HepG2 (cell line): Measurements from ENCODE around the gene SIK3. TPM values are rescaled to one million over a fixed set of nuclear protein-coding genes. Genes with fewer than 3 reads are reported as not detected.
A peak's percentile ranks its signal among the peaks of the same experiment; 100 is the strongest.

Source experiments
- CHD4 ChIP-seq: fragments of 200-600 bp; sonication (generic); IDR thresholded peaks from 2 replicates; pipeline ENCODE4 v1.7.0; 2017; ENCODE audit warnings: mild to moderate bottlenecking, low read length, borderline replicate concordance
- DNMT1 ChIP-seq: sonication (generic); formaldehyde crosslinking; IDR thresholded peaks from 2 replicates; pipeline ENCODE4 v1.5.1; 2020; ENCODE audit warnings: mild to moderate bottlenecking, missing genetic modification reagents
- FOXC1 ChIP-seq: sonication (generic); formaldehyde crosslinking; IDR thresholded peaks from 2 replicates; pipeline ENCODE4 v1.8.0; 2022; ENCODE audit warnings: mild to moderate bottlenecking, missing genetic modification reagents, borderline replicate concordance
- GTF3A ChIP-seq: sonication (generic); formaldehyde crosslinking; conservative IDR thresholded peaks from 2 replicates; pipeline ENCODE4 v1.4.0; 2020; ENCODE audit warnings: mild to moderate bottlenecking, missing genetic modification reagents
- HMG20A ChIP-seq: IDR thresholded peaks from 2 replicates; pipeline ENCODE4 v1.6.1; 2016; ENCODE audit warnings: borderline replicate concordance
- HNRNPLL ChIP-seq: fragments of 200-400 bp; formaldehyde crosslinking; IDR thresholded peaks from 2 replicates; pipeline ENCODE4 v1.6.1; 2017; ENCODE audit warnings: mild to moderate bottlenecking, low read depth, low read length; ENCODE audit not compliant: poor library complexity, severe bottlenecking
- HOXA3 ChIP-seq: sonication (generic); formaldehyde crosslinking; IDR thresholded peaks from 2 replicates; pipeline ENCODE4 v1.5.0; 2020; ENCODE audit warnings: missing genetic modification reagents
- IKZF5 ChIP-seq: IDR thresholded peaks from 2 replicates; pipeline ENCODE4 v1.6.1; 2018; ENCODE audit warnings: missing genetic modification reagents, mild to moderate bottlenecking, missing compliant biosample characterization
- KDM4B ChIP-seq: sonication (generic); formaldehyde crosslinking; IDR thresholded peaks from 2 replicates; pipeline ENCODE4 v1.4.0; 2020; ENCODE audit warnings: missing genetic modification reagents
- MTF2 ChIP-seq: sonication (generic); formaldehyde crosslinking; IDR thresholded peaks from 2 replicates; pipeline ENCODE4 v1.5.0; 2020; ENCODE audit warnings: missing genetic modification reagents, borderline replicate concordance
- NKX3-1 ChIP-seq: sonication (generic); formaldehyde crosslinking; IDR thresholded peaks from 2 replicates; pipeline ENCODE4 v1.5.0; 2020; ENCODE audit warnings: missing genetic modification reagents
- NR2F2 ChIP-seq: IDR thresholded peaks from 2 replicates; pipeline ENCODE4 v1.6.1; 2012; ENCODE audit warnings: low read depth, inconsistent platforms, borderline replicate concordance
- ONECUT2 ChIP-seq: sonication (generic); formaldehyde crosslinking; IDR thresholded peaks from 2 replicates; pipeline ENCODE4 v1.4.0; 2020; ENCODE audit warnings: missing genetic modification reagents
- PBX3 ChIP-seq: sonication (generic); formaldehyde crosslinking; IDR thresholded peaks from 2 replicates; pipeline ENCODE4 v1.8.1; 2023; ENCODE audit warnings: missing genetic modification reagents, inconsistent platforms, borderline replicate concordance
- PCBP2 ChIP-seq: fragments of 200-400 bp; formaldehyde crosslinking; optimal IDR thresholded peaks from 2 replicates; pipeline ENCODE3; 2018; ENCODE audit warnings: low read length, low read depth; ENCODE audit not compliant: poor library complexity, severe bottlenecking
- SIX4 ChIP-seq: sonication (generic); formaldehyde crosslinking; IDR thresholded peaks from 2 replicates; pipeline ENCODE4 v1.4.0; 2020; ENCODE audit warnings: missing genetic modification reagents
- TBX3 ChIP-seq: fragments of 450-650 bp; IDR thresholded peaks from 2 replicates; pipeline ENCODE4 v1.6.1; 2017; ENCODE audit warnings: antibody characterized with exemption, mild to moderate bottlenecking, inconsistent platforms, borderline replicate concordance
- ZFAT ChIP-seq: sonication (generic); formaldehyde crosslinking; conservative IDR thresholded peaks from 2 replicates; pipeline ENCODE4 v1.8.1; 2023; ENCODE audit warnings: missing genetic modification reagents, inconsistent platforms
- ZNF326 ChIP-seq: sonication (generic); formaldehyde crosslinking; IDR thresholded peaks from 2 replicates; pipeline ENCODE4 v1.4.0; 2020; ENCODE audit warnings: missing genetic modification reagents, borderline replicate concordance
- ZNF34 ChIP-seq: sonication (generic); formaldehyde crosslinking; IDR thresholded peaks from 2 replicates; pipeline ENCODE4 v1.4.0; 2020; ENCODE audit warnings: mild to moderate bottlenecking, missing genetic modification reagents, borderline replicate concordance
- ZNF530 ChIP-seq: sonication (generic); formaldehyde crosslinking; IDR thresholded peaks from 2 replicates; pipeline ENCODE4 v1.5.0; 2020; ENCODE audit warnings: low read depth, mild to moderate bottlenecking, missing genetic modification reagents
- ZNF563 ChIP-seq: sonication (generic); formaldehyde crosslinking; IDR thresholded peaks from 2 replicates; pipeline ENCODE4 v1.8.0; 2022; ENCODE audit warnings: mild to moderate bottlenecking, moderate library complexity, missing genetic modification reagents
- ZNF567 ChIP-seq: sonication (generic); formaldehyde crosslinking; IDR thresholded peaks from 2 replicates; pipeline ENCODE4 v1.8.1; 2023; ENCODE audit warnings: mild to moderate bottlenecking, missing genetic modification reagents, borderline replicate concordance
- ZNF570 ChIP-seq: sonication (generic); formaldehyde crosslinking; IDR thresholded peaks from 2 replicates; pipeline ENCODE4 v1.4.0; 2020; ENCODE audit warnings: mild to moderate bottlenecking, missing genetic modification reagents, borderline replicate concordance
- ZNF772 ChIP-seq: sonication (generic); formaldehyde crosslinking; IDR thresholded peaks from 2 replicates; pipeline ENCODE4 v1.5.0; 2020; ENCODE audit warnings: mild to moderate bottlenecking, missing genetic modification reagents
- ZNF839 ChIP-seq: sonication (generic); formaldehyde crosslinking; IDR thresholded peaks from 2 replicates; pipeline ENCODE4 v1.4.0; 2020; ENCODE audit warnings: missing genetic modification reagents, mild to moderate bottlenecking, borderline replicate concordance
- polyA plus RNA-seq, 8 experiments: library from polyadenylated mRNA; depleted of rRNA in 3 of 8; stranded (reverse) in 7 of 8; unstranded in 1 of 8; fragments of >200 nt; fragmentation: Illumina TruSeq in 4 of 8; extraction: Trizol in 4 of 8; gene quantifications; 2 replicates each; pipeline versions ENCODE4 v1.2.1 to v1.2.3, GENCODE V29; 2011 to 2016; ENCODE audit warnings: low read depth in 4 of 8, missing spikeins in 1 of 8, mixed read lengths in 1 of 8; ENCODE audit not compliant: insufficient read depth in 1 of 8
- total RNA-seq, 5 experiments: library from RNA; depleted of rRNA; stranded (reverse); fragments of >200 nt; fragmentation: Illumina TruSeq; extraction: Trizol; gene quantifications; 2 replicates each; pipeline ENCODE4 v1.2.3, GENCODE V29; 2016; ENCODE audit warnings: low read depth in 1 of 5
- TF ChIP-seq, protein P1 (sequence below): sonication (generic); formaldehyde crosslinking; IDR thresholded peaks from 2 replicates; pipeline ENCODE4 v1.4.0; 2020; ENCODE audit warnings: missing genetic modification reagents

SIK3 gene
- total and polyA plus RNA-seq, 2 of the 13 experiments (the other 11 are each of a cell fraction or from before 2014, with no cell fraction given) = 5.7 to 9.8 TPM

DNA sequence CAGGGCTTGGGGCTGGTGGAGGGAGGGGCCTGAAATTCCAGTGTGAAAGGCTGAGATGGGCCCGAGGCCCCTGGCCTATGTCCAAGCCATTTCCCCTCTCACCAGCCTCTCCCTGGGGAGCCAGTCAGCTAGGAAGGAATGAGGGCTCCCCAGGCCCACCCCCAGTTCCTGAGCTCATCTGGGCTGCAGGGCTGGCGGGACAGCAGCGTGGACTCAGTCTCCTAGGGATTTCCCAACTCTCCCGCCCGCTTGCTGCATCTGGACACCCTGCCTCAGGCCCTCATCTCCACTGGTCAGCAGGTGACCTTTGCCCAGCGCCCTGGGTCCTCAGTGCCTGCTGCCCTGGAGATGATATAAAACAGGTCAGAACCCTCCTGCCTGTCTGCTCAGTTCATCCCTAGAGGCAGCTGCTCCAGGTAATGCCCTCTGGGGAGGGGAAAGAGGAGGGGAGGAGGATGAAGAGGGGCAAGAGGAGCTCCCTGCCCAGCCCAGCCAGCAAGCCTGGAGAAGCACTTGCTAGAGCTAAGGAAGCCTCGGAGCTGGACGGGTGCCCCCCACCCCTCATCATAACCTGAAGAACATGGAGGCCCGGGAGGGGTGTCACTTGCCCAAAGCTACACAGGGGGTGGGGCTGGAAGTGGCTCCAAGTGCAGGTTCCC lies 268.6 kb downstream of the SIK3 start, which contains the start of gene APOC3 (continued):
- no peak for TF ChIP-seq ZNF34 (CRISPR knock-in tag)
- no peak for TF ChIP-seq ONECUT2 (CRISPR knock-in tag)
- no peak for TF ChIP-seq MTF2
- TF ChIP-seq GTF3A (CRISPR knock-in tag) = no peak; the same call in 1 of the 2 replicates
- 0 out of 2 replicates have a peak, but pooled peaks have one; percentile 50 for TF ChIP-seq ZNF570 (CRISPR knock-in tag)
- no peak for TF ChIP-seq PCBP2
- no peak for TF ChIP-seq SIX4
- TF ChIP-seq TBX3 = no peak
- no peak for TF ChIP-seq ZFAT (CRISPR knock-in tag)
- no peak for TF ChIP-seq KDM4B
- no peak for TF ChIP-seq ZNF839 (CRISPR knock-in tag)
- no peak for TF ChIP-seq HNRNPLL
- no peak for TF ChIP-seq PBX3 (CRISPR knock-in tag)
- no peak; the same call in 1 of the 2 replicates for TF ChIP-seq ZNF772 (CRISPR knock-in tag)
- TF ChIP-seq CHD4 = no peak
- no peak for TF ChIP-seq ZNF567 (CRISPR knock-in tag)
- TF ChIP-seq FOXC1 (CRISPR knock-in tag) = peak; percentile 77
- peak; percentile 22; the same call in 1 of the 2 replicates for TF ChIP-seq HMG20A (CRISPR knock-in tag)
- TF ChIP-seq NR2F2 = no peak
- TF ChIP-seq ZNF563 = peak; percentile 66
- TF ChIP-seq ZNF326 (CRISPR knock-in tag) = no peak
- TF ChIP-seq, protein P1, sequence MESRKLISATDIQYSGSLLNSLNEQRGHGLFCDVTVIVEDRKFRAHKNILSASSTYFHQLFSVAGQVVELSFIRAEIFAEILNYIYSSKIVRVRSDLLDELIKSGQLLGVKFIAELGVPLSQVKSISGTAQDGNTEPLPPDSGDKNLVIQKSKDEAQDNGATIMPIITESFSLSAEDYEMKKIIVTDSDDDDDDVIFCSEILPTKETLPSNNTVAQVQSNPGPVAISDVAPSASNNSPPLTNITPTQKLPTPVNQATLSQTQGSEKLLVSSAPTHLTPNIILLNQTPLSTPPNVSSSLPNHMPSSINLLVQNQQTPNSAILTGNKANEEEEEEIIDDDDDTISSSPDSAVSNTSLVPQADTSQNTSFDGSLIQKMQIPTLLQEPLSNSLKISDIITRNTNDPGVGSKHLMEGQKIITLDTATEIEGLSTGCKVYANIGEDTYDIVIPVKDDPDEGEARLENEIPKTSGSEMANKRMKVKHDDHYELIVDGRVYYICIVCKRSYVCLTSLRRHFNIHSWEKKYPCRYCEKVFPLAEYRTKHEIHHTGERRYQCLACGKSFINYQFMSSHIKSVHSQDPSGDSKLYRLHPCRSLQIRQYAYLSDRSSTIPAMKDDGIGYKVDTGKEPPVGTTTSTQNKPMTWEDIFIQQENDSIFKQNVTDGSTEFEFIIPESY (CRISPR knock-in tag) = 0 out of 2 replicates have a peak, but pooled peaks have one; percentile 5
- peak; percentile 60; the same call in 1 of the 2 replicates for TF ChIP-seq HOXA3
- no peak for TF ChIP-seq NKX3-1
- TF ChIP-seq ZNF530 (CRISPR knock-in tag) = no peak
- no peak for TF ChIP-seq DNMT1
- peak; percentile 71; the same call in 1 of the 2 replicates for TF ChIP-seq IKZF5 (CRISPR knock-in tag)
